LNCAP (cell line): ENCODE measurements around the gene SLC30A9.

ENCODE experiments used
- TF ChIP-seq, protein P1 (sequence below): fragments of 450-650 bp; IDR thresholded peaks from 2 replicates; pipeline ENCODE4 v1.5.1; 2017; ENCODE audit warnings: mild to moderate bottlenecking

The SLC30A9 gene

DNA sequence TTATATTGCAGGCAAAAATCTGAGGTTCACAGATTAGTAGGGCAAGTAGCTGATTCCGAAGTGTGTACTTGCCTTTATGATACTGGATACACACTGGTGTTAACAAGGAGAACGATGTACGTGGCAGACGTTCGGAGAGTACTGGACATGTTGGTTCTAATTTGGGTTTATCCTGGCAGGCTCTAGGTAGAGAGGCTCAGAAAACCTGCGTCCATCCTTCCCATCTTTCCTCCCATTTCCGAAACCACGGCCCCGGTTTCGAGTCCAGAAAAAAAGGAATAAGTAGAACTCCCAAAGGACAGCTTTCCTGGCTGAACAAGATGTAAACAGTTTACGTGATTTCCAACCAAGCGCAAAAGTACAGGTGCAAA lies 351 bp upstream of the SLC30A9 start:
- TF ChIP-seq, protein P1, sequence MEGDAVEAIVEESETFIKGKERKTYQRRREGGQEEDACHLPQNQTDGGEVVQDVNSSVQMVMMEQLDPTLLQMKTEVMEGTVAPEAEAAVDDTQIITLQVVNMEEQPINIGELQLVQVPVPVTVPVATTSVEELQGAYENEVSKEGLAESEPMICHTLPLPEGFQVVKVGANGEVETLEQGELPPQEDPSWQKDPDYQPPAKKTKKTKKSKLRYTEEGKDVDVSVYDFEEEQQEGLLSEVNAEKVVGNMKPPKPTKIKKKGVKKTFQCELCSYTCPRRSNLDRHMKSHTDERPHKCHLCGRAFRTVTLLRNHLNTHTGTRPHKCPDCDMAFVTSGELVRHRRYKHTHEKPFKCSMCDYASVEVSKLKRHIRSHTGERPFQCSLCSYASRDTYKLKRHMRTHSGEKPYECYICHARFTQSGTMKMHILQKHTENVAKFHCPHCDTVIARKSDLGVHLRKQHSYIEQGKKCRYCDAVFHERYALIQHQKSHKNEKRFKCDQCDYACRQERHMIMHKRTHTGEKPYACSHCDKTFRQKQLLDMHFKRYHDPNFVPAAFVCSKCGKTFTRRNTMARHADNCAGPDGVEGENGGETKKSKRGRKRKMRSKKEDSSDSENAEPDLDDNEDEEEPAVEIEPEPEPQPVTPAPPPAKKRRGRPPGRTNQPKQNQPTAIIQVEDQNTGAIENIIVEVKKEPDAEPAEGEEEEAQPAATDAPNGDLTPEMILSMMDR, result no peak

DNA sequence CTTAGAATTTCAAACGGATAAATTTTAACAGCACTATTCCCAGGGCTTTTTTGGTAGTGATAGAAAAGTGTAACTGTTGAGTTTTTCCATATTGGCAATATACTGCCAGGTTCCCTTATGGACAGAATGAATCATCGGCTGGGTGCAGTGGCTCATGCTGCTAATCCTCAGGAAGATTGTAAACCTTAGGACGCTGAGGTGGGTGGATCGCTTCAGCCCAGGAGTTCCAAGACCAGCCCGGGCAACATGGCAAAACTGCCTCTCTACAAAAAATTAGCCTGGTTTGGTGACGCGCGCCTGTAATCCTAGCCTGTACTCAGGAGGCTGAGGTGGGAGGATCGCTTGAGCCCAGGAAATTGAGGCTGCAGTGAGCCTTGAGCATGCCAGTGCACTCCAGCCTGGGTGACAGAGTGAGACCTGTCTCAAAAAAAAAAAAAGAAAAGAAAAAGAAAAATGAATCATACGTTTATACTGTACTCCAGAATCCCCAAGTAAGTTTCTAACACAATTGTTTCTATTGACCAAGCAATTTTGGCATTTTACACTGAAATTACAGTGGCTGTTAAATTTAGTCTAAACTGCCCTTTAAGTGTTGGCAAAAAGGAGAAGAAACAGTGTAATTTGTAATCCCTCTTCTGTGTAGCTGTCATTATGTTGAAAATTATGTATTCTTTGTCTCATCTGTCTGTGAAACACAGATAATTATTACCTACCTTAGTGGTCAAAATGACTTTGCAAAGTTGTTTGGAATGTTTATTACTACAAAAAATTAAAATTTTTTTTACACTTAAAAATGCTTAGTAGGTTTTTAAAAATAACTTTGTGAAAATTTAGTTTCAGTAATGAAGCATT lies 1.8 kb downstream of the SLC30A9 start:
- TF ChIP-seq, protein P1, result no peak

DNA sequence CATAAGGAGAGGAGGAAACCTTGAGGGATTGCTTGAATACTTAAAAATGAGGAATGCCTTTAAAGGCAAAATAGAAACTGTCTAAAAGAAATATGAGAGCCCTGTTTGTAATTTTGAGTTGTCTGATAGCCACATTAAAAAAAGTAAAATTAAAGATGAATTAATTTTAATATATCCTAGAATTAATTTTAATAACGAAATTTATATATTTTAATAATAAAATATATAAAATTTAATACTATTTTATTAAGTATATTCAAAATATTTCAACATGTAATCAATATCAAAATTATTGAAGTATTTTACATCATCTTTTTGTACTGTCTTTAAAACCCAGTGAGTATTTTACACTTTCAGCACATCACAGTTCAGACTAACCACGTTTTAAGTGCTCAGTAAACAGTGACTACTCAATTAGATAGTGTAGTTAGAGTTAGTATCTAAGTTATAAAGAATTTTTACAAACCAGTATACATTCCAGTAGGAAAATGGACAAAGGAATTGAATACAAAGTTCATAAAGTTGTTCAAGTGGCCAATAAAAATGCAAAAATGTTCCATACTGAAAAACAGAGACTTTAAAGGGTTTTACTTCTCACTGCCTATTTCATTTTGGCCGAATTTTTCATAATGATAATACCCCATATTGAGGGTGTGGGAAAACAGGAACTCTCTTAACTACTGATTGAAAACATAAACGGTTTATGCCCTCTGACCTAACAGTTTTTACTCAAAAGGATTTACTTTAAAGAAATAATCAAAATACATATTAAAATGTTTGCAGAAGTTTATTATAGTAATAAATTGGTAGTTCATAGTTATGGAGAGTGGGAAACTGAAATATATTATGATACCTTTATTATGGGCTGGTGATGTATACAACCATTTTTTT lies 2.9 kb downstream of the SLC30A9 start:
- TF ChIP-seq, protein P1, result no peak

DNA sequence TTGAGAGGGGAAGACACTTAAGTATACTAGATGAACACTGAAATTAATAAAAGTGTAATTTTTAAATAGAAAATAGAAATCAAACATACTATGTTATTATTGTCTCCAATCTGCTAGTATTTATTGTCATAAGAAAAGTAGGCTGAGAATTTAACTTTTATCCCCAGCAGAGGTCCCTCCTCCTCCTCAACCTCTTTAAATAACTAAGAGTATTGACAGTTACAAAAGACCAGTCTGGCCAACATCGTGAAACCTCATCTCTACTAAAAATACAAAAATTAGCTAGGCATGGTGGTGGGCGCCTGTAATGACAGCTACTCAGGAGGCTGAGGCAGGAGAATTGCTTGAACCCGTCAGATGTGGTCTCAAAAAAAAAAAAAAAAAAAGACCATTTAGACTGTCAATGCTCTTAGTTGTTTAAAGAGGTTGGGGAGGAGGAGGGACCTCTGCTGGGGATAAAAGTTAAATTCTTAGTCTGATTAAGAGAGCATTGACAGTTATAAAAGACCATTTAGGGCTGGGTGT lies 4.2 kb downstream of the SLC30A9 start:
- TF ChIP-seq, protein P1, result no peak; the same call in 1 of the 2 replicates

DNA sequence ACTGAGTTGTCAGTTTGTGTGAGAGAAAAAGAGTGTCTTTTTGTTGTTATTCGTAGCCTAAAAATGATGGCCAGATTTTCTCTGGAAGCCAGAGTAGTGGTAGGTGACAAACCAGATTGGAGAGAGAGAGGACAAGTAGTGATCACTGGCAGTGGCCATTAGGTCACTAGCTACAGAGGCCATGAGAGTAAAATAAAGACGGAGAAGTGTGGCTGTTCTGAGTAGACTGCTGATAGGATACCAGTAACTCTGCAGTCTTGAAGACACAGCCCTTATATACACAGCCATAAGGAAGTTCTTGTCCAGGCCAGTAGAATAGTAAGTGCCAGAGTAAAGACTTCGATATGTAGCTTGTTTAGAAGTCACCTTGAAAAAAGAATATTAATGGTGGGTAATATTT lies 7.7 kb downstream of the SLC30A9 start:
- TF ChIP-seq, protein P1, result no peak

DNA sequence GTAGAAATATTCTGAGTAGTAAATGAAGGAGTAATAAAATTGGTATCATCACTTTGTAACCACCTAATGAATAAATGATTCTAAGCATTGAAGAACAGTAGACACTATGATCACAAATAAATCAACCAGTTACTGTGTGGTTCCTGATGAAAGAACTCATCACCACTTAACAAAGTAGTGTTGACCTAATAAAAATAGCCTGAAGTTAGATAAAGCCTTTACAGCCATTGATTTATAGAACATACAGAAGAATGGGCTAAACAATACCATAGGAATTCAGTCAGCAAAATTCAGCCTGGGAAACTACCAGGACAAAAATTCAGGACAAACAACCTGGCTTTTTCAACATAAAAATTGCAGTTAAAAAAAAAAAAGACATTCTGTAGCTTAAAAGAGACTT lies 9.0 kb downstream of the SLC30A9 start:
- TF ChIP-seq, protein P1, result no peak

DNA sequence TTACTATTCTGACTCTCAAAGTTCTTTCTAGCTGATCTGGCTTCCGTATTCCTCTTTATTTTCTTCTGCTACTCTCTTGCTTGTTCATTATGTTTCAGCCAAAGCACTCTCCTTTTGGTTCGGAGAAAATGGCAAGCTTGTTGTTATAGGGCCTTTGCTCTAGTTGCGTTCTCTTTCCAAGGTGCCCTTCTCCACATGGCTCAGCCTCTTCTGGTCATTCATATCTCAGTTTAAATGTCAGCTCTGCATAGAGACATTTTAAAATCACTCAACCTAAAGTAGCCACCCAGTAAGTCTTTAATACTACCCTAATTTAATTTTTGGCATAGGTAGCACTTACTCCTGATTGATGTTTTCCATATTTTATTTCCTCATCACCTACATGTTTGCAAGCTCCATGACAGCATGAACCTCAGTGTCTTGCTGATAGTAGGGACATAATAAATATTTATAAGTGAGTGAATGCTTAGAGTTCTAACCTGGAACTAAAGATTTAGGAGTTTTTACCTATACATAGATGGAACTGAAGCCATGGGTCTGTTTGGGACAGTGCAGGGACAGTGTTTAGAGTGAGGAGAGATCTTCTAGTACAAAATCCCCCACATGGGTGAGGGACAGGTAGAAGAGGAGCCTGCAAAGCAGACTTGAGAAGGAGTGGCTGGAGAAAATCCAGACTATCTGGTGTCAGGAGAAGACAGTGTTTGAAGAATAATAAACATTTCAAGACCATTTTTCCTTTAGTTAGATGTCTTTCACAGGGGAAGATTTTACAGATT lies 17.9 kb downstream of the SLC30A9 start:
- TF ChIP-seq, protein P1, result no peak
